ENCODE measurements around the gene OR5K4. TPM values are rescaled to one million over a fixed set of nuclear protein-coding genes. Genes with fewer than 3 reads are reported as not detected.

OR5K4 gene, protein sequence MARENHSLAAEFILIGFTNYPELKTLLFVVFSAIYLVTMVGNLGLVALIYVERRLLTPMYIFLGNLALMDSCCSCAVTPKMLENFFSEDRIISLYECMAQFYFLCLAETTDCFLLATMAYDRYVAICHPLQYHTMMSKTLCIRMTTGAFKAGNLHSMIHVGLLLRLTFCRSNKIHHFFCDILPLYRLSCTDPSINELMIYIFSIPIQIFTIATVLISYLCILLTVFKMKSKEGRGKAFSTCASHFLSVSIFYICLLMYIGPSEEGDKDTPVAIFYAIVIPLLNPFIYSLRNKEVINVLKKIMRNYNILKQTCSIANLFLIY
- total RNA-seq = not detected in 2 replicates

DNA sequence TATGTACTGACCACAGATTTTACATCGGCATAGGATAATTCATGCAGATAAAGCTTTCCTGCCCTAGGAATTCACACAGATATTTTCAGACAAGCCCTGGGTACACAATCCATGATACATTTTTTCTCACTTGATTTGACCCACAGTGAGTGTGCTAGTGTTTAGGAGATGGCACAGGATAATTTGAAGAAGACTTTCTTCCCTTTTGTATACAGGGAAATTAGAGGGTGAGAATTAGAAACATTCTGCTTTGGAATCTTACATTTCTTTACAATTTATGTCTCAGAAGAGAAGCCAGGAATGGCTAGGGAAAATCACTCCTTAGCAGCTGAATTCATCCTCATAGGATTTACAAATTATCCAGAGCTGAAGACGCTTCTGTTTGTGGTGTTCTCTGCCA is at the start of gene OR5K4:
OR5K4 (plus strand) TSS at position 301 of the 400 bp plus-strand sequence; CDS start at position 301, 0 bp downstream.
- intact Hi-C loops (cut with micrococcal nuclease) = no loop called here
- H3K36me3 Mint-ChIP-seq (ENCODE audit: low read depth) = no peaks in the 10 kb centered on the region
- H3K27me3 Mint-ChIP-seq (ENCODE audit: low read depth) = peaks cover 32% of the 10 kb centered on the region
- H3K4me3 Mint-ChIP-seq (ENCODE audit: low read depth) = no peak within 1 kb of the TSS
- H3K9me3 Mint-ChIP-seq = peaks cover 6% of the 10 kb centered on the region
- no peak within 1 kb of the TSS for H3K27ac Mint-ChIP-seq
- no peak for DNase-seq (ENCODE audit: low spot score)
- H3K4me1 Mint-ChIP-seq (ENCODE audit: low read depth) = peaks cover 6% of the 10 kb centered on the region

DNA sequence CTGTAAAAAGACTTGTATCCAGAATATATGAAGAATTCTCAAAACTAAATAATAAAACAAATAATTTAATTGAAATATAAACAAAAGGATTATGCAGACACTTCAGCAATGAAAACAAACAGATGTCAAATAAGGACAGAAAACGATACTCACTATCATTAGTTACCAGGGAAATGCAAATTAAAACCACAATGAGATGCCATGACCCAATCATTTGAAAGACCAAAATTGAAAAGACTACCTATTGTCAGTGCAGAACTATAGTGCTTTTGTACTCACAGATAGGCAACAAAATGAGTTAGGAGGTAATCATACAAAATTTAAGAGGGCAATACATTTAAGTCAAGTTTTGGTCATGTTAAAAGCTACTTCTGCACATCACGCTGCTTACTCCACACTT is 31.6 kb upstream of the OR5K4 start:
- Mint-ChIP-seq H3K36me3 (ENCODE audit: low read depth) (no peaks in the 10 kb centered on the region), H3K27ac (no peak overlapping the region), H3K9me3 (no peaks in the 10 kb centered on the region), H3K4me3 (ENCODE audit: low read depth) (no peak overlapping the region), H3K27me3 (ENCODE audit: low read depth) (peaks cover 7% of the 10 kb centered on the region), H3K4me1 (ENCODE audit: low read depth) (peaks cover 5% of the 10 kb centered on the region)
- intact Hi-C loops (cut with micrococcal nuclease) = no loop called here
- no peak for DNase-seq (ENCODE audit: low spot score)

DNA sequence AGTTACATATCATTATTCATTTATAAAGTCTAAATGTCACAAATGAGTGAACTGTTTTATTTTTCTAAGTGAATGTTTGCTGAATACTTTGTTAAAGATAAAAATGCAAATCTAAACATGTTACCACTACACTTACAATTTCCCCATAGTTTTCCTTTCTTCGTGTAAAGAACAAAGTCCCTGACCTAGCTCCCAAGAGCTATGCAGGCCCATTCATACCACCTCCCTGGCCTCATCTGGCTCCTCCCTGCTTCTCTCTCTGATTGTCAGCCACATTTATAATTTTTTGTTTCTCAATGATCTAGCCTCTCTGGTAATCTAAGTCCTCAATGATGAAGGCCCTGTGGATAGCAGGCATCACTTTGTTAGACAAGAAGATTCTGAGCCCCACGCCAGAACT is 31.0 kb upstream of the OR5K4 start:
- Mint-ChIP-seq H3K4me1 (ENCODE audit: low read depth) (peaks cover 11% of the 10 kb centered on the region), H3K27ac (no peak overlapping the region), H3K27me3 (ENCODE audit: low read depth) (peaks cover 7% of the 10 kb centered on the region), H3K4me3 (ENCODE audit: low read depth) (no peak overlapping the region), H3K9me3 (no peaks in the 10 kb centered on the region), H3K36me3 (ENCODE audit: low read depth) (no peaks in the 10 kb centered on the region)
- intact Hi-C loops (cut with micrococcal nuclease) = no loop called here
- DNase-seq (ENCODE audit: low spot score) = no peak

- H3K9me3 Mint-ChIP-seq = no peaks in the 10 kb centered on the region
- no peak overlapping the region for H3K4me3 Mint-ChIP-seq (ENCODE audit: low read depth)
- H3K36me3 Mint-ChIP-seq (ENCODE audit: low read depth) = no peaks in the 10 kb centered on the region
- peaks cover 7% of the 10 kb centered on the region for H3K27me3 Mint-ChIP-seq (ENCODE audit: low read depth)
- no peak overlapping the region for H3K27ac Mint-ChIP-seq
- no peak for DNase-seq (ENCODE audit: low spot score)
- H3K4me1 Mint-ChIP-seq (ENCODE audit: low read depth) = peaks cover 14% of the 10 kb centered on the region
- intact Hi-C loops (cut with micrococcal nuclease) = no loop called here
These were observed 30.2 kb upstream of the OR5K4 start for GRCh38 chr3:98323425-98323824.

- Mint-ChIP-seq H3K27me3 (ENCODE audit: low read depth) (peaks cover 7% of the 10 kb centered on the region), H3K9me3 (no peaks in the 10 kb centered on the region)
These were observed 28.6 kb upstream of the OR5K4 start for GRCh38 chr3:98325055-98325454.

DNA sequence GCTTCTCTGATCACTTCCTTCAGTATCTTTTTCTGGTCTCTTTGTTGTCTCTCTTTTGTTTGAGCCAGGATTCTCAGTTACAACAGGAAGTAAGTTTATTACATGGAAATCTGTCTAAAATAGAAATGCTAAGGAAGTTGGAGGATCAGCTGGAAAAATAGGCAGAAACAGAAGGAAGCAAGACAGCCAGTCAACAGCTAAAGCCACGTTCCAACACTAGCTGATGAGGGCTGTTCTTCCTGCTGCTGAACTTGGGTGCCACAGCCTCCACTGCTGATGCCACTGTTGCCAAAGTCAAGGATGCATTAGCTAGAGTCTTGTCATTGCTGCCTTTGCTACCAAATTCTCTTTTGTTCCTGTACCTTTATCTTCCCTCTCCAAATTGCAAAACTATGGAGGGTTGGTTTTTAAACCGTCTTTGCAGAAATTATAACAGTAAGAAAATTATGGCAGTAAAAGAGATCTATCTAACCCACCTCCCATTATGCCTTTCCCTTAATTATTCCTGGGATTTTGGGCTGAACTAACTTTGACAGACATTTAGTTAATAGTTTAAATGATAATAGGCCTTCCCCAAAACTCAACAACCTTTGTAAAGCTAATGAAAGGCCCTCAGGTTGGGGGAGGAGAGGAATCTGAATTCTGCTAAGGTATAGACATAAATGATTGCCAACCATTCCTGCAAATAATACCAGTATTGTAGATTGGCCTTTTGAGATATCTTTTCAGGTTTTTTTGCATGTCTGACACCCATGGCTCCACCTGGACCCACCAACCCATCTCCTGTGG is 27.4 kb upstream of the OR5K4 start:
- H3K36me3 Mint-ChIP-seq (ENCODE audit: low read depth) = no peaks in the 10 kb centered on the region
- H3K4me3 Mint-ChIP-seq (ENCODE audit: low read depth) = no peak overlapping the region
- no peaks in the 10 kb centered on the region for H3K9me3 Mint-ChIP-seq
- H3K4me1 Mint-ChIP-seq (ENCODE audit: low read depth) = peaks cover 20% of the 10 kb centered on the region
- no peak for DNase-seq (ENCODE audit: low spot score)
- intact Hi-C loops (cut with micrococcal nuclease) = loop anchor here (5.0 kb wide), 3 partner anchors 139 to 276 kb away; no protein-coding TSS in a partner anchor
- H3K27ac Mint-ChIP-seq = peak overlapping the region; percentile 8
- H3K27me3 Mint-ChIP-seq (ENCODE audit: low read depth) = peaks cover 13% of the 10 kb centered on the region

More at GRCh38 chr3:98325055-98325454, 28.6 kb upstream of the OR5K4 start:
- Mint-ChIP-seq H3K4me1 (ENCODE audit: low read depth) (peaks cover 17% of the 10 kb centered on the region), H3K36me3 (ENCODE audit: low read depth) (no peaks in the 10 kb centered on the region), H3K27ac (no peak overlapping the region), H3K4me3 (ENCODE audit: low read depth) (no peak overlapping the region)
- DNase-seq (ENCODE audit: low spot score) = no peak
- intact Hi-C loops (cut with micrococcal nuclease) = loop anchor here (5.0 kb wide), 3 partner anchors 138 to 277 kb away; no protein-coding TSS in a partner anchor

GRCh38 chr3:98326945-98327344 is 26.7 kb upstream of the OR5K4 start:
- DNase-seq (ENCODE audit: low spot score) = no peak
- Mint-ChIP-seq H3K27me3 (ENCODE audit: low read depth) (peaks cover 17% of the 10 kb centered on the region), H3K9me3 (no peaks in the 10 kb centered on the region), H3K36me3 (ENCODE audit: low read depth) (no peaks in the 10 kb centered on the region), H3K27ac (peak overlapping the region; percentile 8), H3K4me3 (ENCODE audit: low read depth) (no peak overlapping the region), H3K4me1 (ENCODE audit: low read depth) (peaks cover 23% of the 10 kb centered on the region)
- intact Hi-C loops (cut with micrococcal nuclease) = loop anchor here (5.0 kb wide), 3 partner anchors 140 to 275 kb away; no protein-coding TSS in a partner anchor

GRCh38 chr3:98328933-98329332 is 24.7 kb upstream of the OR5K4 start:
- Mint-ChIP-seq H3K27me3 (ENCODE audit: low read depth) (peaks cover 28% of the 10 kb centered on the region), H3K4me1 (ENCODE audit: low read depth) (peaks cover 27% of the 10 kb centered on the region), H3K4me3 (ENCODE audit: low read depth) (no peak overlapping the region), H3K27ac (no peak overlapping the region), H3K36me3 (ENCODE audit: low read depth) (no peaks in the 10 kb centered on the region), H3K9me3 (no peaks in the 10 kb centered on the region)
- intact Hi-C loops (cut with micrococcal nuclease) = loop anchor here (1.0 to 5.0 kb wide), 4 partner anchors 142 to 290 kb away; no protein-coding TSS in a partner anchor
- DNase-seq (ENCODE audit: low spot score) = no peak

GRCh38 chr3:98329392-98330124 is 24.1 kb upstream of the OR5K4 start:
- H3K27me3 Mint-ChIP-seq (ENCODE audit: low read depth) = peaks cover 34% of the 10 kb centered on the region

GRCh38 chr3:98331329-98331728 is 22.3 kb upstream of the OR5K4 start:
- Mint-ChIP-seq H3K4me3 (ENCODE audit: low read depth) (no peak overlapping the region), H3K9me3 (no peaks in the 10 kb centered on the region), H3K36me3 (ENCODE audit: low read depth) (no peaks in the 10 kb centered on the region), H3K4me1 (ENCODE audit: low read depth) (peaks cover 27% of the 10 kb centered on the region), H3K27me3 (ENCODE audit: low read depth) (peaks cover 35% of the 10 kb centered on the region), H3K27ac (no peak overlapping the region)
- no peak for DNase-seq (ENCODE audit: low spot score)
- intact Hi-C loops (cut with micrococcal nuclease) = no loop called here

More at GRCh38 chr3:98329392-98330124, 24.1 kb upstream of the OR5K4 start:
- peak; percentile 26 for DNase-seq (ENCODE audit: low spot score)
- Mint-ChIP-seq H3K27ac (no peak overlapping the region), H3K36me3 (ENCODE audit: low read depth) (no peaks in the 10 kb centered on the region), H3K4me3 (ENCODE audit: low read depth) (no peak overlapping the region), H3K4me1 (ENCODE audit: low read depth) (peaks cover 27% of the 10 kb centered on the region), H3K9me3 (no peaks in the 10 kb centered on the region)
- intact Hi-C loops (cut with micrococcal nuclease) = loop anchor here (1.0 to 5.0 kb wide), 4 partner anchors 142 to 290 kb away; no protein-coding TSS in a partner anchor

DNA sequence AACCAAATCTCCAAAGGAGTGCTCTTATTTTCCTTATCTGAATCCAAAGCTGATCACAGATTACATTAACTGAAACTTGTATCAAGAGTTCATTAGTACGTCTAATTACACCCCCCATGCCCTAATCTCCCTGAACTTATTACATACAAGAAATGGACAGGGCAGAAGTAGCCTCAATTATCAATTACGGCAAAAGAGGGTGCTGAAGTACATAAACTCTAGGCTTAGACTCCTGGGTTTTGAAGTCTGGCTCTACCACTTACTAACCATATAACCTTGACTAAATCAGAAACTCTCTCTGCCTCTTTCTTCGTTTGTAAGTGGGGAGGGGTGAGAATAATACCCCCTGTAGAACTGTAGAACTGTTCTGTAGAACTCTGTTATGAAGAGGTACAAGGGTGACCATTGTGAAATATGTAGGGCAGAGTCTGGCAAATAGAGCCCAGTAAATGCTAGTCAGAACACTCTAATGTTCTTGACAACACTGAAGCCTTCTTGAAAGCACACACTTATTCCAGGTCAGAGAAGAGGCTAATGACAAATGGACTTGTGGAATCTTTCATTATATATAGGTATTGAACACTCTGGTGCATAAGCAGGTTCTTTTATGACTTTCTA is 19.6 kb upstream of the OR5K4 start:
- Mint-ChIP-seq H3K27me3 (ENCODE audit: low read depth) (peaks cover 52% of the 10 kb centered on the region), H3K9me3 (no peaks in the 10 kb centered on the region), H3K4me3 (ENCODE audit: low read depth) (no peak overlapping the region), H3K36me3 (ENCODE audit: low read depth) (no peaks in the 10 kb centered on the region), H3K4me1 (ENCODE audit: low read depth) (peaks cover 13% of the 10 kb centered on the region), H3K27ac (no peak overlapping the region)
- intact Hi-C loops (cut with micrococcal nuclease) = no loop called here
- DNase-seq (ENCODE audit: low spot score) = no peak

DNA sequence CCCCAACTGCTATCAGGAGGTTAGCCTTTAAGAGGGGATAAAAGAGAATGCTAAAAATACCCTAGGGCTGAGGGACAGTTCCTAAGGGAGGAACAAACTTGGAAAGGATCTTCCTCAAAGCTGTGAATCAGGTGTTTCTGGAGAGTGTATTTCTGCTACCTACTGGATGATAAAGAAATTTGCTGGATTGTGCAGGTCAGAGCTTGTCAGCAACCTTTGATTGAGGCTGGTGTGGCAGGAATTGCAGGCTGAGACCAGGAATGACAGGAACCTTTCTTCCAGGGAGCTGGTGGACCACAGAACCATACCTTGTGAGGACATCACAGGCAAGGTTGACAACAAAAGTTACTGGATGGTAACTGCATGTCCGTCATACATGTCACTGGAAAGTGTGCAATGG is 14.6 kb upstream of the OR5K4 start:
- Mint-ChIP-seq H3K36me3 (ENCODE audit: low read depth) (no peaks in the 10 kb centered on the region), H3K4me1 (ENCODE audit: low read depth) (peaks cover 2% of the 10 kb centered on the region), H3K4me3 (ENCODE audit: low read depth) (no peak overlapping the region), H3K27ac (no peak overlapping the region), H3K9me3 (no peaks in the 10 kb centered on the region), H3K27me3 (ENCODE audit: low read depth) (peaks cover 55% of the 10 kb centered on the region)
- no peak for DNase-seq (ENCODE audit: low spot score)
- intact Hi-C loops (cut with micrococcal nuclease) = no loop called here
